GM18907 (cell line): ENCODE results near the gene ACTR1B.
A peak's percentile ranks its signal among the peaks of the same experiment; 100 is the strongest.
"Not testable (repeated sequence)": the region's sequence is repeated elsewhere in the genome, so short reads cannot be mapped to it uniquely, and the experiment has no call there.

ENCODE experiments used
- ATAC-seq: cut with Tn5 transposase; IDR thresholded peaks from one replicate; pipeline ENCODE4 v1.9.1; 2021; ENCODE audit warnings: mild to moderate bottlenecking, moderate library complexity; ENCODE audit not compliant: unreplicated experiment

ACTR1B gene

DNA sequence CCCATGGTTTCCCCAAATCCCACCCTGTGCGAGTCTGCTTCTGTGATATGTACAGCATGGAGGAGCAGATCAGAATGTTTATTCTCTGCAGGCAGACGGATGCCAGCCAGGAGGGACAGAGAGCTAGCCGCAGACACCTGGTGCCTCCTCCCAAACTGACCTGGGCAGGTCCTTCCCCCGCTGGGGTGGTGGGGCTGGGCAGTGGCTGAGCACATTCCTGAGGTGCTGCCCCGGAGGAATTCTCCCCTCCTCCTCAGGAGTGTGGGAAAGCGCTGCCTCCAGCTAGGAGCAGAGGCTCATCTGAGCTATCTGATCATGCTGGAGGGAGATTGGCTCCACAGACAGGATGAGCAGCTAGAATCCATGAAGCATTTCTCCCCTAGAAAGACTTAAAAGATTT is 27.3 kb upstream of the ACTR1B start:
- ATAC-seq = no peak

- peak; percentile 60 for ATAC-seq
Measured at GRCh38 chr2:97688062-97688827, 24.4 kb upstream of the ACTR1B start.

DNA sequence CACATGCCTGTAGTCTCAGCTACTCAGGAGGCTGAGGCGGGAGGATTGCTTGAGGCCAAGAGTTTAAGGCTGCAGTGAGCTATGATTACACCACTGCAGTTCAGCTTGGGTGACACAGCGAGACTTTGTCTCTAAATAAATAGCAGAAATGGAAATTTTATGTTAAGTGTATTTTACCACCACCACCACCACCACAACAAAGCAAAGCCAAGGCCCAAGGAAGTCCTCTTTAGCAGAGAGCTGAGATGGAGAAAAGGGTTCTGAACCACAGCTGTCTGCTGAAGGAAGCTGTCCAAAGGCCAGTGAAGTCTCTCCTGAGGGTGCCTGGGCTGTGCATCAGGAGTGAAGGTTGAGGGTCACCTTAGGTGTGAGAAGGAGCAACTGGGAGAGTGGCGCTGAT is 23.4 kb upstream of the ACTR1B start:
- ATAC-seq = not testable (repeated sequence)

GRCh38 chr2:97678298-97678697 is 14.5 kb upstream of the ACTR1B start:
- no peak for ATAC-seq

- no peak for ATAC-seq
Measured at GRCh38 chr2:97677480-97677879, 13.6 kb upstream of the ACTR1B start.

DNA sequence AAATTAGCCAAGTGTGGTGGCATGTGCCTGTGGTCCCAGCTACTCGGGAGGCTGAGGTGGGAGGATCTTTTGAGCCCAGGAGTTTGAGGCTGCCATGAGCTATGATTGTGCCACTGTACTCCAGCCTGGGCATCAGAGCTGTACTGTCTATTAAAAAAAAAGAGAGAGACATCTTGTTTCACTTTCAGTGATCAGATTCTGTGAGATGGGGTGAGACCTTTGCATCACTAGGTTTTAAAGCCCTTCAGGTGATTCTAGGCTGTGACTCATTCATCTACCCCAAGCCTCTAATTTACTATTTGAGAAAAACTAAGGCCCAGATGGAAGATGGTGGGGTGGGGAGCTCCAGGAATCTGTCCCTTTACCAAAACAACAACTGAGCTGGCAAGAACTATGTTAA is 12.8 kb upstream of the ACTR1B start:
- ATAC-seq = no peak

DNA sequence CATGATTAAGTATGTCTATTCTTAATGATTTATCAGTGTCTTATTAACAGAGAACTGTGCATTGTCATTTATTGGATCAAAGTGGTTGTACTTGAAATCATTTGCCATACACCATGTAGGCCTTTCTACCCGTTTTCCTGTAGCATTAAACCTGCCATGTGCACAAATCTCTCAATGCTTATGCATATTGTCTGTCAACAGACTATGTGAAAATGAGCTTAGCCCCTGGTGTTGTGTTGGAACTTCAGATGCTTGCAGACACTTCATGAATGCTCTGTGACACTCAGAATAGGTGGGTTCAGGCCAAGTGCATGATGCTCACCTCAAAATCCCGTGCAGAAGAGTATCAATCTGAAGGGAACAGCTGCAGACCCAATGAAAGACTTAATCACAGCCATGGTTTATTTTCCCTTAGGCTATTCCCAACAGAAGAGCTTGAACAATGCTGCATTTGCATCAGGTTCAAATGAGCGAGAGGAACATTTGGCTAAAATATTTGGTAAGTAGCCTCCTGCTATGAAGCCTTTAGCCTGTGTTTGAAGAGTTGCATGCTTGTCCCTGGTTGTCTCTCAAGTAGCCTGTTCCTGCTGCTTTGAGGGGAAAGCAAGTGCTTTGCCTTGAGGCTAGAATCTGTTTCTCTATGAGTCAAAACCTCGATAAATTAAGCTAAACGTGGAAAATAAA is 11.7 kb upstream of the ACTR1B start:
- ATAC-seq = no peak

- no peak for ATAC-seq
Measured at GRCh38 chr2:97673915-97674283, 10.1 kb upstream of the ACTR1B start.

DNA sequence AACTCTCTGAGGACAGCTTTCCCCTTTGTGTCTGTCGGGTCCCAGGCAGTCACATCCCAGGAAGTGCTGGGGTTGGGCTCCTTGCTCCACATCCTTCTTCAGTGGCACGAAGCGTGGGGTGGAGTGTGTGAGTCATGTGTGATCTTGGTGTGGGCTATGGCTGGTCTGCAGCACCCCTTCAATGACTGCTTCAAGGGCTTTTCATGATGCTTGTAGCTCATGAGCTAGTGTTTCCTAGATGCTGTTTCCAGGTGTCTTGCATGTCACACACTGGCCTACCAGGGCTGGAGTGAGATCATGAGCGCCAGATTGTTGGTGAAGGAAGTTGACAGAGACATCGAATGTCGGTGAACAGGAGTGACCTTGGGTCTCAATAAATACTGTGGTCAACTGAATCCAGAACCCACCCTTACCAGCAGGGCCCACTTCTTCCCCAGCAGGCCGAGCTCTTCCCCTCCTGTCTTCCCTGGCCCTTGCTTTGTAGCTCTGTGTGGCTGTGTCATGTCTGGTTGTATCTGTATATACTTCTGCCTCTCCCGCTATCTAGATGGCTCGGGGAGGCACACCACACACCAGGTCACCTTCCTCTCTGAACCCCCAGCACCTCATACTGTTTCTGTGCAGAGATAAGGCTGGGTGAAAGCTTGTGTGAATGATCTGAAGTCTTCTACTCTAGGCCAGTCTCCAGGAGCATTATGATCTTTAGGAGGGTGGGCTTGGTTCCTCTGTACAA is 9.5 kb upstream of the ACTR1B start:
- no peak for ATAC-seq

DNA sequence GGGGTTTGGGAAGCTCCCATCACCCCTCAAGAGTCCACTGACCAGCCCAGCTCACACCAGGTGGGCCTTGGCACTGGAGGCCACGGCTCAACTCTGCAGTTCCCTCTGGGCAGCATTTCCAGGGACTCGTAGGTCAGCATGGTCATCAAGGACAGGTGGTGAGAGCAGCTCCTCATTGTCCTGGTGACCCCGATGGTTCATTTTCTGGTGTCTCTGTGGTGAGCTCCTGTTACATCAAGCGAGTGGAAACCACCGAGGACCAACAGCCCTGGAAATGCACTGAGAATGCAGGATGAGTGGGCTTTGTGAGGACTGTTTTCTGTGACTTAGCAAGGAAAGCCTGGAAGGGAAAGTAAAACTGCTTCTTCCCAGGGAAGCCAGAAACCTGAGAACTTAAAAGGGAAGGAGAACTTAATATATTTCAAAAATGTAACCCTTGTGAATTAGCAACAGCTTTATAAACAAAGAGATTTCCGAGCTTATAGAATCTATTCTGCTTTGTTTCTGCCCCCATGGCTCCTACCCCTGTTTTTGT is 8.8 kb upstream of the ACTR1B start:
- not testable (repeated sequence) for ATAC-seq

GRCh38 chr2:97671526-97671925 is 7.7 kb upstream of the ACTR1B start:
- ATAC-seq = no peak

DNA sequence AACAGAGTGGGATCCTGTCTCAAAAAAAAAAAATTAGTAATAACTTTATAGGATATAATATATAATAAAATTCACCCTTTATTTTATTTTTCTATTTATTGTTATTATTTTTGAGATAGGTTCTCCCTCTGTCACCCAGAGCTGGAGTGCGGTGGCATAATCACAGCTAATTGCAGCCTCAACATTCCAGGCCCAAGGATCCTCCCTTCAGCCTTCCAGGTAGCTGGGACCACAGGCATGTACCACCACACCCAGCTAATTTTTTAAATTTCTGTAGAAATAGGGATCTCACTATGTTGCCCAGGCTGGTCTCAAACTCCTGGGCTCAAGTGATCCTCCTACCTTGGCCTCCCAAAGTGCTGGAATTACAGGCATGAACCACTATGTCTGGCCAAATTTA is 6.6 kb upstream of the ACTR1B start:
- no peak for ATAC-seq

DNA sequence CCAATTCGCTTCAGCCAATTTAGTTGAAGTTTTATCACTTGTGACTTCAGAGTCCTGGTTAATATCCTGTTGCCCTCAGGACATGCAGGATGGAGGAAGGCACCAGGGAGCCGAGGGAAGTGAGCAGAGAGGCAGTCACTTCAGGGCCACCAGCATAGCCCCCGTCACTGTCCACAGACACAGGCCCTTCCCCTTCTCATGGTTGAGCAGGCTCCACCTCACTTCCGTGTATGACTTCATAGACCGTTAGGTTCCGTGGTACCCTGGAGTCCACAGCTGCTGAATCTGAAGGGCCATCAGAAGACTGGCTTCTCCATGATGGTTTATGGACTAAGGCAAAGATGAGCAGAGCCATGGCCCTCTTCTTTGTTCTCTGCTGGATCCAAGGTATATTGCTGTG is 5.6 kb upstream of the ACTR1B start, which contains the start of gene C2orf92:
Gene C2orf92, plus strand, starts transcription at position 266 of the 400 bp plus-strand sequence. Its CDS starts 76 bp downstream, at position 342.
- no peak for ATAC-seq

DNA sequence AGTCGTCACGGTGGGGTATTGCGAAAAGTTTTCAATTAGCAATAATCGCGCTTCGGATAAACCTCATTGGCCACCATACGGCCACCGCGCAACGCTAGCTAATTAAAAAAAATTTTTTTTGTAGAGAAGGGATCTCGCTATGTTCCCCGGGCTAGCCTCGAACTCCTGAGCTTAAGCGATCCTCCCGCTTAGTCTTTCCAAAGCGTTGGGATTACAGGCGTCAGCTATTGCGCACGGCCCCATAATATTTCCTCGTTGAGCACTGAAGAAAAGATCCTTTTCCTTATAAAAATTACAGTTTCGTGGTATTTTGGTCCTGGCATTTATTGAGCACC is 759 bp upstream of the ACTR1B start:
- no peak for ATAC-seq

DNA sequence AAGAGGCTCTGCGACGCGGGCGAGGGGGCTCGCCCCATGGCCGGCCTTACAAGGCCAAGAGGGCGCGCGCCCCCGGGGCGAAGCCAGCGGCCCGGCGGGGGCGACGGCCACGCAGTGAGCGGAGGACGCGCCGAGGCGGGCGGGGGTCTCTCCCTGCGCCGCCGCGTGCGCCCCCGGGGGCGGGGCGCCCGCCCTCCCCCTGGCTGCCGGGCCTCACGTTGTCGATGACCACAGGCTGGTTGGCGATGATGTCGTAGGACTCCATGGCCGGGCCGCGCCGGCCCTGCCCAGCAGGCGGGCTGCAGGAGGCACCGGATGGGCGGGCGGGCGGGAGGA is 250 bp downstream of the ACTR1B start:
- ATAC-seq = peak; percentile 38

- peak; percentile 62 for ATAC-seq
Measured at GRCh38 chr2:97662895-97663625, 784 bp downstream of the ACTR1B start.

DNA sequence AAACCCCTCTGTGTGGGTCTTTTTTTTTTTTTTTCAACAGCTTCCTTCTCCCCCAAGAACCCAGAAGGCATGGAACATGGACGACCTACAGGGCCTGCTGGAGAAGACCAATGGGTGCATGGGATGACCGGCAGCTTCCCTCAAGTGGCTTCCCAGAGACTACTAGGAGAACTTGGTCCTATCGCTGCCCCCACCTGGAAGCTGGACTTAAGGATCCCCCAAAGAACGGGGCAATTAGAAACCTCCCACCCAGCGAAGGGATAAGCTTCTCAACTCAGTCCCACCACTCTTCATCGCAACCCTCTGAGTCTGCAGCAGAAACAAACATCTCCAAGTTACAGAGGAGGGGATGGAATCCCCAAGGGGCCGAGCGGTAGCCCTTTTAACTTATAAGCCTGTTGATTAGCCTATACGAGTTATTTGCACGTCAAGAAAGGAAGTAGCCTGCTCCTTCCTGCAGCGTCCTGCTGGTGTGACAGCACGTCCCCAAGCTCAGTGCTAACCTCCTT is 1.4 kb downstream of the ACTR1B start:
- ATAC-seq = no peak

DNA sequence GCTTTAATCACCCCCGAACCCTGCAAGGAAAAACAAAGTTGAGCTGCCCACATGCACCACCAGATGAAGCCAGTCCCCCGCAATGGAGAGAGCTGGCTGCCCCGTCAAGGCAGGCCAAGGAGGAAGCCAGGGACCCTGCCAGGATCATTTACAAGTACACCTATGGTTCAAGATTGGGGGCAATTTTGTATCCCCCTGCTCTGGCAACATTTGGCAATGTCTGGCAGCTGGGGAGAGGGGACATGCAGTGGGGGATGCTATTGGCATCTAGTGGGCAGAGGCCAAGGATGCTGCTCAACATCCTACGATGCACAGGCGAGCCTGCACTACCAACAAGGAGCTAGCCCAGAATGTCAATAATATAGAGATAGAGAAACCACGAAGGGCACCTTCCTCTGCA is 1.9 kb downstream of the ACTR1B start:
- no peak for ATAC-seq

GRCh38 chr2:97660775-97661389 is 3.0 kb downstream of the ACTR1B start:
- ATAC-seq = no peak

GRCh38 chr2:97660044-97660774 is 3.6 kb downstream of the ACTR1B start:
- ATAC-seq = no peak
